HG02970 (cell line): ENCODE measurements around the gene SLC8B1.

Experiments used
- ATAC-seq: cut with Tn5 transposase; IDR thresholded peaks from one replicate; pipeline ENCODE4 v1.9.1; 2021; ENCODE audit warnings: mild to moderate bottlenecking, moderate library complexity, moderate number of reproducible peaks; ENCODE audit not compliant: unreplicated experiment, low FRiP score

The SLC8B1 gene

DNA sequence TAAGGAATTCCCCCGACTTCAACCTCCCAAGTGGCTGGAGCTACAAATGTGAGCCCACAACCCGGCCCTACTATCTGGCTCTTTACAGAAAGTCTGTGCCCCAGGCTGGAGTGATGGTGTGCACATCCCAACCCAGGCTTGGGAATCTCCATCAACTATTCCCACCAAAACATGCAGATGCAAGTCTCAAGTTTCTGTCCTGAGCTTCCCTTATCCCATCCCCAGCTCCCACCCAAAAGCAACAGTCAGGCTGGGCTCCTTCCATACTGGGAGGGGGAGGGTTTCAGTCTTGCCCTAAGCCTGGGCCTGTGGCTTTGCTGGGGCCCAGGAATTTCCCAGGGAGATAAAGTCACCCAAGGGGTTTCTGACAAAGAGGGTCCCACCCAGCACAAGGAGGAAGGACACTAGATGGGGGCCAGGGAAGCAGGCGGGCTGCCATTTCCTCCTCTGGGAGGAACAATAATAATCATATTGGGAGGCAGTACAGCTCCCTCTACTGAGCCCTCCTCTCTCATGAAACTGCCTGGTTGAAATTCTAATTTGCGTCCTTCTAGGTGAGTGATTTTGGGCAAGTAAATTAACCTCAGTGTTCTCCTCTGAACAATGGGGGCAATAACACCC, 8.0 kb downstream of the SLC8B1 start:
- ATAC-seq: no peak

DNA sequence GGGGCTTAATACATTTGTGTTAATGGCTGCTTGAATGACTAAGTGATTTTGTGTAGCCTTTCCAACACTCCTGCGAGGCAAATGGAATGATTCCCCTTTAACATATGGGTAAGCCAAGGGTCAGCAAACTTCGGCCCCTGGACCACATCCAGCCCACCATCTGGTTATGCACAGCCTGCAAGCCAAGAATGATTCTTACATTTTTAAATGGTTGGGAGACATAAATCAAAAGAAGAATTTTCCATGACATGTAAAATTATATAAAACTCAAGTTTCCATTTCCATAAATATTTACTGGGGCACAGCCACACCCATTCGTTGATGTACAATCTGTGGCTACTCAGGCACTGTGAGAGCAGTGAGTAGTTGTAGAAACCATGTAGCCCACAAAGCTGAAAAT, 9.0 kb downstream of the SLC8B1 start:
- no peak for ATAC-seq

DNA sequence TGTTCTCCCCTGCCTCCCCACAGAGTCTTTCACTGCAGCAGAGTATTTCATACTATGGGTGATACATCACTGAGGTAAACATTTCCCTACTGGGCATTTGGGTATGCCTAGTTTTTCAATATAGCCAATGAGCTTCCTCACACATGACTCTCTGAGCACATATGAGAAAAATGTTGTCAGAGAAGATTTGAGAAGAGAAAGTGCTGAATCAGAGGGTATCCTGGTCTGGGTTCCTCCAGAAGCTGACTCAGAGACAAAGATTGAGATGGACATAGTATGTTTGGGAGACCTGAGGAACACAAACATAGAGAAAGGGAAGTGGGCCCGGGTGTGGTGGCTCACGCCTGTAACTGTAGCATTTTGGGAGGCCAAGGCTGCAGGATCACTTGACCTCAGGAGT, 12.6 kb downstream of the SLC8B1 start:
- no peak for ATAC-seq

DNA sequence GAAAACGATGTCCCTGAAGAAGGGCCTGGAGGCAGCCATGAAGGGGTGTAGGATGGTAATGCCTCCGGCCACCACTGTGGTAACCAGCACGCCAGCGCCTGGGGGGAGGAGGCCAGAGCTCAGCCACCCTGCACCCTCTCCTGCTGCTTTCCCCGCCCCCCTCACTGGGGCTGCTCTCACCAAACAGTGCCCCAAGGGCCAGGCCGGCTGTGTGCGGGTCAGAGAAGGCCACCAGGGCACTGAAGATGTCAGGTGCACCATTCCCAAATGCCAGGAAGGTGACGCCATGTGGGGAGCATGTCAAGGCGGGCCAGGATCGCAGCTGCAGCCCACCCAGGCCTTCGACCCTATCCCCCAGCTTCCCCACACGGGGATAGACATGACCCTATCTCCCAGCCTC, 14.5 kb downstream of the SLC8B1 start:
- no peak for ATAC-seq

DNA sequence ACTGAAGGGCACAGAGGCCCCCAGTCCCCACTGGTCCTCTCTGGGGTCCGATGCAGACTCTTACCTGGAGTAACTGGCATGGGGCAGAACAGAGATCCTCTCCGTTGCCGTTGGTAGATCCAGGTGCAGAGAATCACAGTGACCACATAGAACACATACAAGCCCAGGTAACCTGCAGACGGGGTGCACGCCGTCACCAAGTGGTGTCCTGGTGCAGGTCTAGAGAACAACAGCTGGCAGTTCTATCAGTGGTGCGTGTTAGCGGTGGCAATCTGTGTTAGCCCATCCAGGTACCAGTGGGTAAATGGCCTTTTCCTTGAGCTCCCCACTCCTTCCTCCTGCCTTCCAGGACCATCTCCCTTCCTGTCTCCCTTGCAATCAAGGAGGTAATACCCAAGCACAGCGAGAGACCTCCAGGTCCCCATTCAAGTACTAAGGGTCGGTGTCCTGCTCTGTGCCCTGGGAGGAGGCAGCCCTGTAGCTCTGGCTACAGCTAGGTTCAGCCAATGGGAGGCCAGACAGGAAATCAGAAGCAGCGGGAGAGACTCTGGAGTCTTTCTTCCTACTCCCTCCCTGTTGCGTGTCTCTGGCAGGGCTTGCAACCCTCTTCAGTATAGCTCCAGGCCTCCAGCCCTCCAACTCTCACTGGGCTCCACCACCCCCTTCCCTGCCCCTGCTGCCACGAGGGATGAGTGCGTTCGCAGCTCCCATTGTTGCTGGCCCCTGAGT, 15.8 kb downstream of the SLC8B1 start:
- no peak for ATAC-seq

DNA sequence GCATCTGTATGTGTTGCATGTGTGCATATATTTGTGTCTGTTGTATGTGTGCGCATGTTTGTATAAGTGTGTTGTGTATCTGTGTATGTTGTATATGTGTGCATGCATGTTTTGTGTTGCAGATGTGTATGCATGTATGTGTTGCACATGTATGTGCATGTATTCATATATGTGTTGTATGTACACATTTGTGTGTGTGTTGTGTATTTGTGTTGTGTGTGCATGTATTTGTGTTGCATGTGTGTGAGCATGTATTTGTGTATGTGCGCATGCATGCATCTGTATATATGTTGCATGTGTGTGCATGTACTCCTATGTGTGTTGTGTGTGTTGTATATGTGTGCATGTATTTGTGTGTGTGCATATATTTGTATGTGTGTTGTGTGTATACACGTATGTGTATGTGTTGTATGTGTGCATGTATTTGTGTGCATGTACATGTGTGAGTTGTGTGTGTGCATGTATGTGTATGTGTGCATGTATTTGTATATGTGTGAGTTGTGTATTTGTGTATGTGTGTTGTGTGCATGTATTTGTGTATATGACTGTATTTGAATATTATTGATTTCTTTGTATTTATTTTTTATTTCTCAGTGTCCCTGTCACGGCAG, 16.8 kb downstream of the SLC8B1 start:
- no peak for ATAC-seq

DNA sequence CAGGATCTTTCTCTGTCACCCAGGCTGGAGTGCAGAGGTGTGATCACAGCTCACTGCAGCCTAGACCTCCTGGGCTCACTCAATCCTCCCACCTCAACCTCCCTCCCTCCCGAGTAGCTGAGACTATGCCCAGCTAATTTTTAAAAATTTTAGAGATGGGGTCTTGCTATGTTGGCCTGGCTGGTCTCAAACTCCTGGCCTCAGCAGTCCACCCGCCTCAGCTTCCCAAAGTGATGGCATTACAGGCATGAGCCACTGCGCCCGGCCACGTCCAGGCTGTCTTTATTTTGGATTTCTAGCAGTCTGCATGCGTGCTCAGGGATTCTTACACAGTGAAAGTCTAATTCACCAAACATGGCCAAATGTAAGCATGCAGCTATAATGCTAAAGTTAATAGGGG, 17.8 kb downstream of the SLC8B1 start:
- ATAC-seq: no peak

DNA sequence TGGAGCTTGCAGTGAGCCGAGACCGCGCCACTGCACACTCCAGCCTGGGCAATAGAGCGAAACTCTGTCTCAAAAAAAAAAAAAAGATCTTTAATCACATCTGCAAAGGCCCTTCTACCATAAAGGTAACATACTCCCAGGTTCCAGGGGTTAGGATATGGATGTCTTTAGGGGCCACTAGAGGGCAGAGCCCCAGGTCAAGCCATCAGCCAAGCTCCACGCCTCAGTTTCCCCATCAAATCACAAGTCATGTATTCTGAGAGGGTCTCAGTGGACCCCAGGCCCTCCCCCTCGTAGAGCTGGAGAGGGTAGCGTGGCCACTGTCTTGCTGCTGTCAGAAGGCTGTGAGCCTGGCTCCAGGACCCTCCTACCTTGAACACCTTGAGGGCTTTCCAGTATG, 18.8 kb downstream of the SLC8B1 start:
- ATAC-seq: no peak

DNA sequence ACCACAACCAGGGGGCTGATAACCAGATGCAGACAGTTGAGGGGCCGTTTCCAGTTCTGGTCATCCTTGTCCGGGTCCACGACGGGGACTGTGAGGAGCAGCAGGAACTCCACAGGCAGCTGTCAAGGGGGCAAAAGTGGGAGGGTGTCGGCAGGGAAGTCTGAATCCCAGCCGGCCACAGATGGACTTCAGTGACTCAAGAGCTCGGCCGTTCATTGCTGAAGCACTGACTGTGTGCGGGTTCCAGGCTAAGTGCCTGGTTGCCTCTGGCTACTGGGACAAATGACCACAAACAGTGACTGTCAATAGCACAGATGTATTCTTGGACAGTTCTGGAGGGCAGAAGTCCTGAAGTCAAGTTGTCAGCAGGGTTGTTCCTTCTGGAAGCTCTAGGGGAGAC, 19.6 kb downstream of the SLC8B1 start:
- ATAC-seq: no peak

DNA sequence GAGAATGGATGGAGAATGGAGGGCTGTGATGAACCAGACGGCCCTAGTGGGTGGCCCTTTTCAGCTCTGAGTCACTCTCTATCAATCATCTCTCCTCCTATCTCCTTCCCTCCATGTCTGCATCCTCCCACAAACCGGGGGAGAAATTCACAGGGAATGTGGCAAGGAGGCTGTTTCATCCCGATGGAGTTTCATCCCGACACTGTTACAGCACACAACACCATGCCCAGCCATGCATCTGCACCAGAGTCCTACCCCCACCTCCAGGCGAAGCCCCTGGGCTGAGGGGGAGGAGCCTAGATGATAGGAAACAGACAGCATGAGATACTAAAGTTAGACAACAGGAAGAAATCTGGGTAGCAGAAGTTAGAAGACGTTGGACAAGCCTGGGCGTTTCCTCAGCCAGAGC, 20.8 kb downstream of the SLC8B1 start:
- no peak for ATAC-seq

DNA sequence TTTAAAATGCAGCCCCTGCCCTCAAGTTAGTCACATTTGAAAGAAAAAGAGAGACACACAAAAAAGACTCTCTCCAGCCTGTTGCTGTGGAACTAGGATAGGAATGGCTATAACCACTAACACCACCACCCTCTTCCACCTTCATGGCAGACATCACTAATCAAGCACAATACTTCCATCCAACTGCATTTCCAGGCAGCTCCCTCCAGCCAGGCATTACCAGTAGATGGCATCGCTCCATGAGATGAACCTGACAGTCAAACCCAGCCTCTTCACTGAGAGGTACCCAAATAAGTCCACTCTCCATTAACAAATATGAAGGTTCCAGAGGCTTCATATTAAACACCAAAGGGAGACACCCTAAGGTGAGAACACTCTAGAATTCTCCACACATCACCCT, 24.4 kb downstream of the SLC8B1 start:
- ATAC-seq: no peak

DNA sequence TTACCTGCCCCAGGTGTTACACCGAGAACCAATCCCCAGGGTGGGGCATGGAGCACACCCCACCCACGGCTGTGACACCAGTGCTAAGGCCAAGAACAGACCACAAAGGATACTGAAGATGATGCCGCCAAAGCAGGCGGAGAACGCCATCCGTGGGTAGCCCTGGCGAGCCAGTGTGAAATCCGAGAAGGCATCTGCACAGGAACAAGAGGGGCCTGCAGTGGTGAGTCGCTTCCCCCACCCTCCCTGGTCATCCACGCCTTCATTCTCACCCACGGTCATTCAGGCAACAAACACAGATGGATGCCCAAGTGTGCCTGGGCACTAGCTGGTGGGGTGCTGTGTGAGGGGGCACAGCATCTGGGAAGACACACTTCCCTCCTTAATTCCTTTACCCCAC, 28.5 kb downstream of the SLC8B1 start:
- ATAC-seq: no peak

DNA sequence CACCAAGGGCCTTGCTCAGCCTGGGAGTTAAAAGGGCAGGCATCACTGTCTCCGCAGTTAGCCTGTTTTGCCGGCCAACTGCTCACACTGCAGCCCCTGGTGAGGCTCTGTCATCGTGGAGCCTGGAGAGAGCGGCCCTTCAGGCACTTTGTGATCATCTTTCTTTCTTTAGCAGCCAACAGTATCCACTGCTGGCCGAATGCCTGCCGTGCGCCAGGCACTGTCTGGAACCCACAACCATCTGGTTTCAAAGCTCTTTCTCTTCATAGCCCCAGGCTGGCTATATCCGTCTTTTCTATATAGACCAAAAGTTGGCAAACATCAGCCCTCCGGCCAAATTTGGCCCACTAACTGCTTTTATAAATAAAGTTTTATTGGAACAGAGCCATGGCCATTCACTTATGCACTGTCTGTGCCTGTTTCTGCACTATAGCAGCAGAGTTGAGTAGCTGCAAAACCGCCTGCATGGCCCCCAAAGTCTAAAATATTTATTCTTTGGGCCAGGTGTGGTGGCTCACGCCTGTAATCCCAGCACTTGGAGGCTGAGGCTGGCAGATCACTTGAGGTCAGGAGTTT, 29.5 kb downstream of the SLC8B1 start:
- ATAC-seq: no peak

DNA sequence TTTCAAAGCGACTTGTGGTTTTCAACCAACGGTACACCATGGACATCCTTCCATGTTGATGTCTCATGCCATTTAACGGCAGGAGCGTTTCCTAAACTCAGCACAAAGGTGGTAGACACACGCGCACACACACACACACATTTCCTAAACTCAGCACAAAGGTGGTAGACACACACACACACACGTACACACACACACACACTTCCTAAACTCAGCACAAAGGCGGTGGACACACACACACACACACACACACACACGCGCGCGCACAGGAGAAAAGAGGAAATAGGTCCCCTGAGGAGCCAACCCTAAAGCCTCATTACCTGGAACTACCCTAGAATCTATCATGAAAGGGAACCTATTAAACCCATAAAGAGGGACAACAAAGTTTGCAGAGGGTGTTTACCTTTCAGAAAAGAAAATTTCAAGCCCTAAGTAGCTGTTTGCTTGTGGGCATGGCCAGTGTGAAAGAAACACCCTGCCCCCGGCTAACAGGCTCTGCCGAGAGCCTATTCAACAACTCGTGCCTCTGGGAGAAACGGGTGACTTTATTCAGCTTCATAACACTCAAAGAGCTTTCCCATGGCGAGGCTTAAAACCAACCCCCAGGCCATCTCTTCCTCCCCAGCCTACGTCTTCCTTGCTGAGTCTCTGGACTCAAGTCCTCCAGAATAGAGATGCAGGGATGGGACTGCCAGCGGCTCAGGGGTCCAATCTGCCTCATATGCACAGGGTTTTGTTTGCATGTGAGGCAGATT, 31.8 kb downstream of the SLC8B1 start:
- no peak for ATAC-seq

DNA sequence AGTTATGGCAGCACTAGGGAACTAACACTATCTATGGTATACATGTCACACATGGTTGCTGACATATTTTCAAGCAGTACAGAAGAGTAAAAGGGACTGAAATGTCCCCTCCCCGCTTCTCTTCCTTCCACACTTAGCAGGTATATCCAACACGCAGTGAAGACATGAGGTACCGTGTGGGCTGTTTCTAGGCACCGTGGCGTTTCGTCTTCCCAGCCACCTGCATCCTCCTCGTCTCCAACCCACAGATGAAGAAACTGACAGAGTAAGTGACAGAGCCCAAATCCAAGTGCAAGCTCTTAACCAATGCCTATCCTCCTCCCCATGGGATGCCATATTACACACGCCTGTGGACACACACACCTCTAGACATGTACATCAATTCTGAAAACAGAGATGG, 32.4 kb downstream of the SLC8B1 start:
- ATAC-seq: no peak

DNA sequence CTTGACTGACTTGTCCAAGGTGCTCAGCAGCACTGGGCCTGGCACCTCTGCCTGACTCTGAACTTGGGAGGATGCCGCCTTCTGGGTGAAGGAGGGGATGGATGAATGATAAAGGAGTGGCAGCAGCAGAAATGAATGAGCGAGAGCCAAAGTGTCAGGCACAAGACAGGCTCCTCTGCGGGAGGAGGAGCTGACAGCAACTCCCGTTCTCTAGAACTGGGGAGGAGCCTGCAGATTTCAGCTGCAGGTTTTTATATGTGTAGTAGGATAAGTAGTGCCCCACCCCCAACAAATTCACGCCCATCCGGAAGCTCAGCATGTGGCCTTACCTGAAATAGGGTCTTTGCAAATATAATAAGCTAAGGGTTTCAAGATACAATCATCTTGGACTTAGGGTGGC, 33.1 kb downstream of the SLC8B1 start:
- ATAC-seq: no peak

DNA sequence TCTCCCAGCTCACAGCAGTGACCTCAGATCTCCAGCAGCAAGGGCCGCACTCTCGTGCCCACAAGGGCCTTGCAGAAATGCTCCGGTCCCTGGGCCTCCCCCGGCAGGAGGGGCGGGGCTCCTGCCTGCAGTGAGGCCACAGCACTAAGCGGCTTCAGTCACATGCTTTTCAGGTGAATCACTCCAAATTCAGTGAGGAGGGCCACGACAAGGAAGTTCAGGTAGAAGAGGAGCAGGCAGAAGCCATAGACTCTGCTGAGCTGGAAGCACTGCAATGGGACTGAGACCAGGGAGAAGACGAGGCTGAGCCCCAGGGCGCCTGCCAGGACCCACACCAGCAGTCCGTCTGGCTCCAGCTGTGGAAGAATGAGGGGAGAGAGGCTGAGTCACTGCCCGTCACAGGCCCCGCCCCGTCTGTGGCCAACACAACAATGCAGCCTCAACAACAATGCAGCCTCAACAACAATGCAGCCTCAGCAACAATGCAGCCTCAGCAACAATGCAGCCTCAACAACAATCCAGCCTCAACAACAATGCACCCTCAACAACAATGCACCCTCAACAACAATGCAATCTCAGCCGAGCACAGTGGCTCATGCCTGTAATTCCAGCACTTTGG, 35.2 kb downstream of the SLC8B1 start:
- ATAC-seq: no peak

DNA sequence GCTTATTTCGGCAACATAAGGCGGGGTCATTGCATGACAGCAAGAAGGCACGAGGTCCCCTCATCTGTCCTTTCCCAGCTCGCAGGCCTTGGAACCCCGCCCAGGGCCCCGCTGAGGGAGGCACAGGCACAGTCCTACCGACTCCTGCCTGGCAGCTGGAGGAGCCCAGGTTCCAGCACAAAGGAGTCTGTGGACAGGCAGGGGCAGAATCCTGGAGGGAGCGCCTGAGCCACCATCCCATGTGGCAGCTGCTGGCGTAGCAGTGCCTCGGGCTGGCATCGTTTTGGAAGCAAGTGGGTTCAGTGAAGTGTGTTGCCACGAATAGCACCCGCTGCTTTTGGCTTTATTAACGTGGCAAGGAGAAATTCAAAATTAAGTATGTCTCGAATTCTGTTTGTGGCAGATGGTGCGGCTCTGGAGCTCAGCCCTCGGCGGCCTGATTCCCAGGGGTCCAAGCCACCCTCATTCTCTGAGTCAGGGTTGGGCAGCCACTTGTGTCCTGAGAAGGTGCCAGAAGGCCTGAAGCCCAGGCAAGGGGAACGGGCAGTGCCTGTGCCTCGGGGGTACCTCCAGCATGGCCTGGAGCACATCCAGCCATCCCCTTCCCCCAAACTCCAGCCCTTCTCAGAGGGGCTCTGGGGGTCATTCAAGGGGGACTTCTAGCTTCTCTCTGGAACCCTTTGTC, 35.9 kb downstream of the SLC8B1 start:
- ATAC-seq: no peak

DNA sequence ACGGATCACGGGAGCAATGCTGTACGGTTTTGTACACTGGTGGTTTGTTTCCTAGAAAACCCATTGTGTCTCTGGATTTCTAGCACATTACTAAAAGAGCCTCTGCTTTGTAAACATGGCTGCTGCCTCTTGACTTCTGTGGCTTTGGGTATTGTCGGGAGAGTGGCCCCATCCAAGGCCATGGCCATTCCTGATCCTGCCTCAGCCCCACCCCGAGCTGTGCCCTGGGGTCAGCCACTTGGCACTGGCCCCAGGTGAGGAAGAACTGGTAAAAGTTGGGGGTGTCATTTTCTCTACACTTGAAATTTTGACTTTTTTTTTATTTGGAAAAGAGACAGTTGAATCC, 36.5 kb downstream of the SLC8B1 start:
- ATAC-seq: no peak
